KMS-11 (cell line): ENCODE data around the gene WDPCP.

Experiments used
- H2AFZ ChIP-seq: fragments of 200-600 bp; sonication (generic); 2 replicates; pipeline ENCODE4 v1.6.1; 2016; ENCODE audit warnings: antibody characterized with exemption, mixed run types, low read depth
- H3K27ac ChIP-seq: fragments of 200-600 bp; sonication (generic); 2 replicates; pipeline ENCODE4 v1.6.1; 2016; ENCODE audit warnings: mild to moderate bottlenecking, mixed run types
- H3K27me3 ChIP-seq: fragments of 200-600 bp; sonication (generic); 2 replicates; pipeline ENCODE4 v1.6.1; 2017; ENCODE audit warnings: mild to moderate bottlenecking, low read depth, mixed run types, moderate library complexity; ENCODE audit not compliant: insufficient read depth
- H3K36me3 ChIP-seq: fragments of 200-600 bp; sonication (generic); 2 replicates; pipeline ENCODE4 v1.6.1; 2017; ENCODE audit warnings: mild to moderate bottlenecking, mixed run types; ENCODE audit not compliant: insufficient read depth
- H3K4me1 ChIP-seq: fragments of 200-600 bp; sonication (generic); 2 replicates; pipeline ENCODE4 v1.6.1; 2016; ENCODE audit warnings: mild to moderate bottlenecking, low read depth, mixed run types; ENCODE audit not compliant: poor library complexity, severe bottlenecking
- H3K4me2 ChIP-seq: fragments of 200-600 bp; sonication (generic); 2 replicates; pipeline ENCODE4 v1.7.0; 2016; ENCODE audit warnings: mild to moderate bottlenecking, mixed run types
- H3K4me3 ChIP-seq: fragments of 200-600 bp; sonication (generic); IDR thresholded peaks from 2 replicates; pipeline ENCODE4 v1.6.1; 2017; ENCODE audit warnings: low read depth, low read length, mixed read lengths; ENCODE audit not compliant: insufficient read depth
- H3K79me2 ChIP-seq: fragments of 200-600 bp; sonication (generic); 2 replicates; pipeline ENCODE4 v1.6.1; 2016; ENCODE audit warnings: low read depth, mixed run types; ENCODE audit not compliant: insufficient read depth
- H3K9ac ChIP-seq: fragments of 200-600 bp; sonication (generic); 2 replicates; pipeline ENCODE4 v1.6.1; 2016; ENCODE audit warnings: mild to moderate bottlenecking, mixed run types
- H4K20me1 ChIP-seq: fragments of 200-600 bp; sonication (generic); 2 replicates; pipeline ENCODE4 v1.6.1; 2016; ENCODE audit warnings: mild to moderate bottlenecking, mixed run types; ENCODE audit not compliant: insufficient read depth
- CTCF ChIP-seq: fragments of 200-600 bp; sonication (generic); conservative IDR thresholded peaks from 2 replicates; pipeline ENCODE4 v1.6.1; 2017; ENCODE audit warnings: low read depth, mild to moderate bottlenecking, antibody characterized with exemption, low read length, moderate library complexity, mixed read lengths

WDPCP gene

GRCh38 chr2:63425079-63425416 lies 163.2 kb downstream of the WDPCP start:
- H2AFZ ChIP-seq, result no peak overlapping the region

GRCh38 chr2:63424329-63425078 lies 163.8 kb downstream of the WDPCP start:
- Histone ChIP-seq H2AFZ (peak overlapping the region; percentile 71), H3K4me3 (no peak overlapping the region), H3K27ac (no peak overlapping the region), H3K9ac (no peak overlapping the region), H3K4me1 (peaks cover 8% of the 10 kb centered on the region), H3K36me3 (no peaks in the 10 kb centered on the region), H3K4me2 (no peak overlapping the region), H4K20me1 (no peaks in the 10 kb centered on the region), H3K79me2 (no peaks in the 10 kb centered on the region), H3K27me3 (no peaks in the 10 kb centered on the region)
- TF ChIP-seq CTCF, result peak; percentile 96

More at GRCh38 chr2:63425079-63425416, 163.2 kb downstream of the WDPCP start:
- Histone ChIP-seq H3K9ac (no peak overlapping the region), H3K4me1 (peaks cover 8% of the 10 kb centered on the region), H3K36me3 (no peaks in the 10 kb centered on the region), H3K79me2 (no peaks in the 10 kb centered on the region), H3K4me2 (no peak overlapping the region), H3K4me3 (no peak overlapping the region), H3K27ac (no peak overlapping the region), H3K27me3 (no peaks in the 10 kb centered on the region), H4K20me1 (no peaks in the 10 kb centered on the region)
- peak; percentile 54 for TF ChIP-seq CTCF

GRCh38 chr2:63422556-63422955 lies 165.7 kb downstream of the WDPCP start:
- Histone ChIP-seq H3K4me1 (peaks cover 8% of the 10 kb centered on the region), H3K9ac (no peak overlapping the region), H3K27ac (no peak overlapping the region), H3K4me3 (no peak overlapping the region), H3K4me2 (no peak overlapping the region), H3K27me3 (no peaks in the 10 kb centered on the region), H3K36me3 (no peaks in the 10 kb centered on the region), H4K20me1 (no peaks in the 10 kb centered on the region), H3K79me2 (no peaks in the 10 kb centered on the region), H2AFZ (no peak overlapping the region)
- TF ChIP-seq CTCF, result no peak

- H3K9ac ChIP-seq, result no peak overlapping the region
- H3K36me3 ChIP-seq, result no peaks in the 10 kb centered on the region
- no peaks in the 10 kb centered on the region for H3K27me3 ChIP-seq
- no peak overlapping the region for H2AFZ ChIP-seq
- H4K20me1 ChIP-seq, result no peaks in the 10 kb centered on the region
- H3K4me3 ChIP-seq, result no peak overlapping the region
- no peaks in the 10 kb centered on the region for H3K4me1 ChIP-seq
- TF ChIP-seq CTCF, result no peak
- H3K79me2 ChIP-seq, result no peaks in the 10 kb centered on the region
- no peak overlapping the region for H3K4me2 ChIP-seq
- no peak overlapping the region for H3K27ac ChIP-seq
Observed at GRCh38 chr2:63408530-63408929, 179.7 kb downstream of the WDPCP start.
